GM21529 (cell line): Measurements from ENCODE around the gene STEAP1B.
"Not testable (repeated sequence)": the region's sequence is repeated elsewhere in the genome, so short reads cannot be mapped to it uniquely, and the experiment has no call there.

ENCODE experiments used
- ATAC-seq: cut with Tn5 transposase; IDR thresholded peaks from one replicate; pipeline ENCODE4 v1.9.1; 2021; ENCODE audit not compliant: unreplicated experiment

STEAP1B gene

DNA sequence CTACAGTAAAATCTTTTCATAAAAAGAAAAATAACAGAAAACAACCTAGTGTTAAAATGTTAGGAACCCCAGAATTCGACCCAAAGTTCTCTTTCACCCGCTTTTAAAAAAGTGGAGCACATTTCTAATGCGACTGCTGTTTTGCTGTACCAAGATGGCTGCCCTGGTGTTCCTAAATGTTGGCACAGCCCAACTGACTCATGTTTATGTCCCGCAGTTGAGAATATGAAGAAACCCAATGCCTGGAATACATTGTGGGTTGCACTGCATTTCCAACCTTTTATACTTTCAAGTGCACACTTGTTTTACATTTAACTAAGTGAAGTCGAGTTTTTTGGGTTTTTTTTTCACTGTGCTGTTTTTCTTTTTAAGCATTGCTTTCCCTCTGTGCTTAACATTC is 944 bp downstream of the STEAP1B start:
- no peak for ATAC-seq

DNA sequence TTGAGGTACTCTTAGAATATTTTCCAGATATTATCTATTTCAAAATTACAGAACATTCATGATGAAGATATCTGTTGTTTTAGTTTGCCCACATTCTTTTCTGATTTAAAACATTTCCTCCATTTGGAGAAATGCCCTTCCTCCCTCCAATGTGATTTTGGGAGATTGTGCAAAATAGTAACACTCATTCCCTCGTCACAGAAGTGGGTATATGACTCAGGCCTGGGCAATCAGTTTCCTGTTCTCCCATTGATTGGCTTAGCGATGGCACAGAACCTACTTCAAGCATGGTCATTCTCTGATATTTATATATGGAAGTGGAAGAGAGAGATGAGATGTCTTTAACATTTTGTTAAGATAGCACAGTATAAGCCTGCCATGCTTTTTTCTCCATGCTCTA is 3.1 kb downstream of the STEAP1B start:
- not testable (repeated sequence) for ATAC-seq

DNA sequence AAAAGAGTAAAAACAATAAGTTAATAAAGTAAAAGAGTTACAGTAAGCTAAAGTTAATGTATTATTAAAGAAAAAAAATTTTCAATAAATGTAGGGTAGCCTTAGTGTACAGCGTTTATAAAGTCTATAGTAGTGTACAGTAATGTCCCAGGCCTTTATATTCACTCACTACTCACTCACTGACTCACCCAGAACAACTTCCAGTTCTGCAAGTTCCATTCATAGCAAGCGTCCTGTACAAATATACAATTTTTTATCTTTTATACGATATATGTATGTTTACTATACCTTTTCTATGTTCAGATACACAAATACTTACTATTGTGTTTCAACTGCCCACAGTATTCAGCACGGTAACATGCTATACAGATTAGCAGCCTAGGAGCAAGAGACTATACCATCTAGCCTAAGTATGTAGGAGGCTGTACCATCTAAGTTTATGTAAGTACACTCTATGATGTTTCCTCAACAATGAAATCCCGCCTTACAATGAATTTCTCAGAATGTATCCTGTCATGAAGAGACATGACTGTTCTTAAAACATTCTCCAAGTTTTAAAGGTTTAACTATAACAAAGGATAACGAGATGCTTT is 3.6 kb downstream of the STEAP1B start:
- not testable (repeated sequence) for ATAC-seq

DNA sequence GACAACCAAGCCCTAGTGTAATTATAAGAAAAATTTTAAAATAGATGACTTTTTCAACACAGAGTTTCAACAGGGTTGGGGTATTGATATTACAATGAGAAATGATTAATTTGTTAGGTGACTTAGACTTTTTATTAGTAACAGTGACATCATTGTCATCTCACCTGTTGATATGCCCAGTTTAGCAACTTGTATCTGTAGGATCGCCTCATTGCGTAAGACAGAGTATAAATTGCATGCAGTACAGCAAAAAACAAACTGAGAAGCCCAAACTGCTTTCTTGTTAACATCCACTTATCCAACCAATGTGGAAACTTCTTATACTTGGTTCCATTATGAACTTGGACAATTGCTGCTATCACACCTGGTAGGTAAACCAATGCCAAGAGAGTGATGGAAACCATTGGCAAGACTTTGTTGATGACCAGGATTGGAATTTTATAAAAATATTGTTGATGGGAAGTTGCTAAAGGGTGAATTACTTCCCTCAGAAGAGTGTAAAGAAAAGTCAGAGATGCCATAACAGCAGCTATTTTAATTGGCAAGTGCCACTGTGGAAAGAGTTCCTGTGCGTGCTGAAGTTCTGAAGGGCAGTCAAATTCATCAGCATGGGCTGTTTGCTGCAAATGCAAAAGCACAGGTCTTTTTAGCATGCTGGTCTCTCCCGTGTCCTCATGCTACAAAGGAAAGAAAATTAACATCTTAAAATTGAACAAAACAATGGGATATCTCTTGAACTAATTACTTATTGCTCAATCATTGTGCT is 6.6 kb downstream of the STEAP1B start:
- not testable (repeated sequence) for ATAC-seq

DNA sequence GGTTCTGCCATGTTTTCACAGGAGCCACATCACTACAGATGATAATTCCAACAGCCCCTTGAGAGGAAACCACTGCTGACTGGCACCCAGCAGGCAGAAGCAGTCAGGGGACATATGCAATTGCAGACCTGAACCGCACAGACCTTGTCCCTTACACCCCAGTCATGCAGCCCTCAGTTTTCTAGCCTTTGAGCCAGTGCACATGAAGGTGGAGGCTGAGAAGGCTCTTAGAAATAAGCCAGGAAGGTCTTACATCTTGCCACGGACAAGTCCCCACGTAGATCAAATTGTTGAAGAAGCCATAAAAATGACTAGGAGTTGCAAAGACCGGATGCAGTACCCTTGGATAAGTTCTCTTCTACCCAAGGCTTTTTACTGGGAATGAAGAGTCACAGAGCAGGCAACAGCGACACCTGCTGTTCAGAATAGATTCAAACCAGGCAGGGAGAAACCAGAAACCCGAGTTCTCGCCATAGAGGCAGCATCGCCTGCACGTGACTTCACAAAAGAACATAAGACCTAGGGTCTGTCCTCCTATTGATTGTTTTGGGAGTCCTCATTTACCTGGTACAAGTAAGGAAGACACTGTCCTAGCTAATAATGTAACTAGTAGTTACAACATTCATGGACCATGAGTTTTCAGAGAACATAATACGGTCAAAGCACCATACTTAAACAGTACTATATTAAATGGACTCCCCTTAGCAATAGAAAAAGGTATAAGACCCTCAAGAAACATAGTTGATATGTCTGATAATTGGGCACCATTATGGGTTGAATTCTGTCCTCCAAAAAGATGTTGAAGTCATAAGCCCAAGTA is 11.1 kb downstream of the STEAP1B start:
- peak; percentile 72 for ATAC-seq

DNA sequence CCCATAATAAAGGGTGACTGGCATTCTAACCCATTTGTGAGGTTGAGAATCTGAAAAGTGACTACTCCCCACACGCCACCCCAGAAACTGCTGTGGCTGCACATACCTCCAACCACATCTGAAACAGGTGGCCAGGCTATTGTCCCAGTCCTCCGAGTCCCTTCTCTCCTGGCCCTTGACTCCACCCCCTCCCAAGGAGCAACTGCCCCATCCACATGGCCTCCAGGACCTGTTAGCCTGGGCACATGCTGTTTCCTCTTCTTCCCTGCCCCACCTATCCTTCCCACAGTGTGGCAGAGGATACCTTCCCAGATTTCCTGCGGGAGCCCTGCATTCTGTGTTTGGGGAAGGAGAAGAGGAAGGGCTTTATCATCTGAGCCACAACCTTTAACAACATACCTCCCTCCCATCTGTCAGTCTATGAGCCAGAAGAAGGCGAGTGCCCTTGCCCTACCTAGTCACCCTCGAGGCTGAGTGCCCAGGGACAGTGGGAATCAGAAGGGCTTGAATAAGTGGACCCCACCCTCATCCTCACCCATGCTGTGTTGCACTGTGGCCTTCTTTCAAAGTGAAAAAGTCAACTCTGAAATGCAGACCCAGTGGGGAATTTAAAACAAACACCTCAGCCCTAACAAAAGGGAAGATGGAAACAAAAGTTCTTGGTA is 11.9 kb downstream of the STEAP1B start:
- no peak for ATAC-seq

DNA sequence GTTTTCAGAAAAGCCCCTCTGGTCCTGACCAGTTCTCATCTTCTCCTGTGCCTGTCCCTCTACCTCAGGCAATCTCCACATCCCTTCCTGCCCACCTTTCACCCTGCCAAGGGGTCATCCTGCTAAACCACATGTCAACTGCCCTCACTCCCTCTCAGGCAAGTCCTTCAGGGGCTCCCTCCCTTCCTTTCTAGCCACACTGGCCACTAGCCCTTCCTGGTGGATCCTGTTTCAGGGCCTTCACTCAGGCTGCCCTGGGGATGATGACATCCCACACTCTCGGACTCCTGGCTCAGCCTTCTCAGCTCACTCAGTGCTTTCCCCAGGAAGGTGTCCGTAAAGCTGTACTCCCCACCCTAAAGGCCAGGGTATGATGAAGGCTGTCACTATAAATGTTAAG is 13.4 kb downstream of the STEAP1B start:
- ATAC-seq: no peak

DNA sequence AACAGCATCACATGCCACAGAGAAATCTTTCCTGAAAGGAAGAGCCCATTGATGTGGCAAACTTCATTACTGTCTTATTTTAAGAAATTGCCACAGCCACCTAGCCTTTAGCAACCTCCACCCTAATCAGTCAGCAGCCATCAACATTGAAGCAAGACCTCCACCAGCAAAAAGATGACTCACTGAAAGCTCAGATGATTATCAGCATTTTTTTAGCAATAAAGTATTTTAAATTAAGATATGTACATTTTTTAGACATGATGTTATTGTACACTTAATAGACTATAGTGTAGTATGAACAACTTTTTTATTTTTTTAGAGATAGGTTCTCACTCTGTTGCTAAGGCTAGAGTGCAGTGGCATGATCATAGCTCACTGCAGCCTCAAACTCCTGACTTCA is 14.8 kb downstream of the STEAP1B start:
- no peak for ATAC-seq

DNA sequence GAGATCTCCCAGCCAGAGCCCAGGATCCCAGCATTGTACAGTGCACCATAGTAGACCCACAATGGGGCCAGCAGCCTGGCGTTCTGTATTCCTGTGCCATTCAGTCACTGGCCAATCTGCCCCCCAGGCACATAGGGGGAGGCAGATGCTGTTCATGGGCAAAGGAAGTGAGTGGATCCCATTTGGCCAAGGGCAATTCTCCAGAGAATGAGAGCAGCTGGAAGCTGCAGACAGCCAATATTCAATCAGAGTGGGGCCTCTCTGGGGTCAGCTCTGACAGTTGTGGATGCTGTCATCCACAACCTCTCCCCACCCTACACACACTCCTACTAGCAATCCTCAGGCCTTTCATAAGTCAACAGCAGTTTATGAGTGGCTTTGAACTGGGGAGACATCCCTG is 17.5 kb downstream of the STEAP1B start:
- no peak for ATAC-seq

DNA sequence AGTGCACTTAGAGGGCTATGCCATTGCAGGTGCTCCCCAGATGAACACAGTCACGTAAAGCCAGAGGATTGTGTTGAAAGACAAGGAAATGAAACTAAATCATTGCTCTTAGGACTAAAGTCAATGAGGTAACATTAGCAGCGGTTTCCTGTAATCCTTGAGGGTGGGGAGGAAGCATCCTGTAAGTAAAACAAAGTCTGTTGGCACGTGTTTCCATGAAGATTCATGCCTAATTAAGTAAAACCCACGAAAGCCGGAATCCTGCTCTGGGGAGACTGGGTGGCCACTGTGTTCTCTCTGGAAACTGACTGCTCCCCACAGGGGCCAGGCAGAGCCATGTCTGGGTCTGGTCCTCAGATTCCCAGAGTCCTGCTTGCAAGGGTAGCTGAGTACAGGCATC is 18.3 kb downstream of the STEAP1B start:
- peak; percentile 86 for ATAC-seq

DNA sequence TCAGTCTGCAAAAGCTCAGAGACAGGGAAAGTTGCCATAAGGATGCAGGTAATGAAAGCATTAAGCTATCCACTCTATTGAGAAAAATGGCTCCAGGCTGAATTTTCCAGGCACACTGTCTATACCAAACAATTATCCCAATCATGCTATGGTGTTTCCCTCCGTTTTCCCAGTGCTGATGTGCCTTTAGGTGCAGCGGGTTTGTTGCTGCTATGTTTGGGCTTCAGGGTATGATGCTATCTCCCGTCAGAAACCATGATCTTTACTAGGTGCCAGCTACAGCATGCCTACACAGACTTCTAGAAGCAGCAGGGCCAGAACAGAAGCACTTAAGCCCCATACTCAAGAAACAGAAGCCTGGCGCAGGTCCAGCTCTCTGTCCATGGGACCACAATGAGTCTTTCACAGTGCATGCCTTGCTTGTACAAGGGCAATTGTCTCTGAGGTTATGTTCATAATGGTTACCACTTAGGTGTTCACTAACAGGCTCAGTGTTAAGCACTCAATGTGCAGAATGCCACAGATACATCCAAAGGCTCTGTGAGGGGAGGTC is 19.4 kb downstream of the STEAP1B start:
- no peak for ATAC-seq

DNA sequence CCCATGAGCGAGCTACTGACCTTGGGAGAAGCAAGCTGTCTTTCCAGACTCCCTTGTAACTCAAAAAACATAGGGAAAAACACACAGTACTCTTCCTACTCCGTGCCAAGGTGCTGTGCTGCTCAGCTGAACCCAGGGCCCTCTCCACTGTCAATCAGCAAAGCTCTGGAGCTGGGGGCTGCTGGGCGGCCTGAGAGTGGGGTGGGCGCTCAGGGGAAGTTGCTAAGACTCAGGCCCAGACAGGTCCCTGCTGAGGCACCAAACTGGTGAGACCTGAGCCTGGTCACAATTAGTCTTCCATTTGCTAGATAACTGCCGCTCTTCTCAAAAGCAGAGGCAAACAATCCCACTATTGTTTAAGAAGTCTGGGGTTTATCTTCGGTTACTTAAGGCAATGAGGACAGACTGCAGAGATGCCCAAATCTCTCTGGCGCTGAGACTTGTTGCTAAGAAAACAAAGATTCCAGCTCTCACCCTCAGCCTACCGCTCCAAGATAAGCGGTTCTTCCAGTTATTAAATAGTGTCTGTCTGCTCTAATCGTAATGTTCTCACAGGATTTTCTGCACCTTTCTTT is 22.0 kb downstream of the STEAP1B start:
- no peak for ATAC-seq

DNA sequence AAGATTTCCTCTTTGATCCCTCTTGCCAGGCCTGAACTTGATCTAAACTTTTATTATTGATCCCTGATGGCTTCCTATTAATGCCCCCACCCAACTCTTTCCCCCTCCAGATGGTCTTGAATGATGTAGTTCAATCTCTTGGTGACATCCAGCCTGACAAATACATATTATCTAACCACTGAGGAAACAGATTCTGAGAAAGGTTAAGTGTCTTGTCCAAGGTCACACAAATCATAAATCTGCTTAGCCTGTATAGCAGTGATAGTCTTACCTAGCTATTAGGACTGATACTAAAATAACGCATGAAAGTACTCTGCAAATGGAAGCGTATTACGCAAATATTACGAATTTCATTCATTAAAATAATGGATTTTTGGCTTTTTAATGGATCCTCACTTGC is 22.7 kb downstream of the STEAP1B start:
- no peak for ATAC-seq

DNA sequence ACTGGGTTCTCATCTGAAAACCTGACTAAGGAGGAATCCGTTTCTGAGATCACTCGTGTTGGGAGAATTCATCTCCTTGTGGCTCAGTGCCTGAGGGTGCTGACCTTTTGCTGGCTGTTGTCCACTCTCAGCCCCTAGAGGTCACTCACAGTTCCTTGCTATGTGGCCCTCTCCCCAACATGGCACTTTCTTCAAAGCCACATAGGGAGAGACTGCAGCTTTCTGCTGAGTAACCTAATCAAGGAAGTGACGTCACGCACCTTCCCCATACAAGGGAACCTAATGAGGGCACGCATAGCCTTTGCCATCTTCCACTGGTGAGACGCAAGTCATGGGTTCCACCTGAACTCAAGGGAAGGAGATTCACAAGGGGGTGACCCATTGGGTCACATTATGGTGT is 23.2 kb downstream of the STEAP1B start:
- no peak for ATAC-seq

DNA sequence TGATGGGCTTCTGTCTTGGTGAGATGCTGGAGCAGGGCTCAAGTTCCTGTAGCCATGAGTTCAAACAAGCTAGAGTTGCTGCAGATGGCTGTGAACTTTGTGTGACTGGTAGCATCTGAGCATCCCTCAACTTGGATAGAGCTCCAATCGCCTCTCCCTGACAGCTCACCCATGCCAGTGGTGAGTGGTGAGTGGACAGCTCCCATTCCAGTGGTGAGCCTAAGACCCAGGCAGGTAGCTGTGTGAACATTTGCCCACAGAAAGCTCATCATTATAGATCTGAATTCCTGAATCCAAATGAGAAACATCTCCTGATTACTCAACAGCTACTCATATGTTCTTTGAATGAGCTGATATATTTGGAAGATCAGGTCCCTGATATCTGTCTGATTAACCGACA is 25.3 kb downstream of the STEAP1B start:
- ATAC-seq: no peak

DNA sequence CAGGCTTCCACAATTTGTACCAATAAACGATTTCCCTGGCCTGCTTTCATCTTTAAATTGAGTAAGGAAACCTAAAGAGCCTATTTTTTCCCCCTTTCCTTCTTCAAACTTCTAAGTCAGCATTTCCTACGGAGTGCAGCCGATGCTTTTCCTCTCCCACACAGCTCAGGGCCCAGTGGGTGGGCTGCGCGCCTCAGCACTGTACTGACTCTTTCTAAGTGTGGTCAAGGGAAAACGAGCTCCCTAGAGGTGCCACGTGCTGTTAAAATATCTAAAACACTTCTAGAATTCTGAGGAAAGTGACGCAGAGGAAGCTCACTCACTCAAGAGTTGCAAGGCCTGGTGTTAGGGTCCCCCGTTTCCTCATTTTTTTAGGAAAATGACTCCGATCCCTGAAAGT is 29.0 kb downstream of the STEAP1B start:
- no peak for ATAC-seq

DNA sequence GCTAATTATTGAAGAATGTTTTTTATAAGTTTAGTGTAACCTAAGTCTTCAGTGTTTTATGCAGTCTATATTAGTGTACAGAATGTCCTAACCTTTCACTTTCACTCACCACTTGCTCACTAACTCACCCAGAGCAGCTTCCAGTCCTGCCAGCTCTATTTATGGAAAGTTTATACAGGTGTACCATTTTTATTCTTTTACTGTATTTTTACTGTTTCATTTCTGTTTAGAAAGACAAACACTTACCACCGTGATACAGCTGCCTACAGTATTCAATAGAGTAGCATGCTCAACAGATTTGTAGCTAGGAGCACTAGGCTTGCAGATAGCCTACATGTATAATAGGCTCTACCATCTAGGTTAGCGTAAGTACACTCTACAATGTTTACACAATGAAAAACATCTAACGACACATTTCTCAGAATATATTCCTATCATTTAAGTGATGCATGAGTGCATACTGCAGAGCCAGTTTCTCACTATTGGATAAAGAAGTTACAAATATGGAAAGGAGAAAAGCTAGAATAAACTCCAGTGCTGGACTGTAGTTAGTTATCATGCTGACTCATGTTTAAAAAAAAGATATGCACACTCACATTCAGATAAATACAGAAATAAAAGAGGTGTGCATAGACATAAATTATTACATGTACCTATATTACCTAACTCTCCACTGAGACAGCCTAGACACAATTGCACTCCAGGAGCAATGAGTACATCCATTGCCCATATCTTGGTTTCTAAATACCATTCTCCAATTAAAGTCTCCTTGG is 30.4 kb downstream of the STEAP1B start:
- peak; percentile 67 for ATAC-seq

DNA sequence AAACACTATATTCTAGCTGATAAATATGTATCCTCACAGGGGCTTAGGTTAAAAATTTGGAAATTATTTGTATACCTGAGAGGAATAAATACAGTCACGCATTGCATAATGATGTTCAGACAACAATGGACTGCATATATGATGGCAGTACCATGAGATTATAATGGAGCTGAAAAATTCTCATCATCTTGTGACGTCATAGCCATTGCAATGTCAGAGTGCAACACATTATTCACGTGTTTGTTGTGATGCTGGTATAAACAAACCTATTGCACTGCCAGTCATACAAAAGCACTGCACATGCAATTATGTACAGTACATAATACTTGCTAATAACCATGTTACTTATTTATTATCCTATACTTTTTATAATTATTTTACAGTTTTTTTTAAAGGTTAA is 31.4 kb downstream of the STEAP1B start:
- no peak for ATAC-seq

DNA sequence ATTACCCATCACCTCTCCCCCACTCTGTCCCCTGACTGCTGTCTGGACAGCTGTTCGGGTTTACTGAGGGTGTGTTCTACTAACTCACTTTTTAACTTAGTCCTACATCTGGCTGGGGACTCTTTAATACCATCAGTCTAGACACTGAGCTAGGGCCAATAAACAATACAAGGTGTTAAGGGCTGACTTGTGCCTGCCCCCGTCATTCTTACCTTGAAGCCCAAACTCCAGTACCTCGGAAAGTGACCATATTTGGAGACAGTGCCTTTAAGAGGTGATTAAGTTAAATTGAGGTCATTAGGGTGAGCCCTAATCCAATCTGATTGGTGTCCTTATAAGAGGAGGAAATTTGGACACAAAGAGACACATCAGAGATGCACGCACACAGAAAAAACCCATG is 35.7 kb downstream of the STEAP1B start:
- no peak for ATAC-seq

DNA sequence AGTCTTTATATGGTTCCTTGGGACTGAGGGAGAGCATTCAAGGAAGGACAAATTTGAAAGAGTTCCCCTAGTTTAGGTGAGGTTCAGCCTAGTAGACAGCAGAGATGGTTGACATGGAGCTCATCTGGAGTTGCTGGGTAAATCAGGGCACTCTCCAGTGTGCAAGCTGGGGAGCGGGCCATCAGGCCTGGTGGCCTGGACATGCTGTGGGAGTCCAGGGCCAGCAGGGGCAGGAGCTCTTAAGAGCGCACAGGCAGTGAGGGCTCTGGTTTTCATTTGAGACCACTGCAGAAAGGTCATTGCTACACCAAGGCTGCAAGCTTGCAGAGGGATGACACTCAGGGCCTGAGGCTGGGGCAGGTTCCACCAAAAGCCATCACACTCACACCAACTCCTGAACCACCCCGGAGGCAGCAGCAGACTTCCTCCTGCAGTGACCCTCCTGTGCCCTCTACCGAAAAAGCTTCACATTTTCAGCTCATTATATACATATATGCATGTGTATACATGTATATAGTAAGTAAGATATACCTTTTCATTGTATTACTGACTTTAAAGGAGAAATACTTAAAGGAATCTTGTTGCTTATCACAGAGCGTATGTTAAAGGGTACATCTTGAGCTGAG is 39.5 kb downstream of the STEAP1B start:
- ATAC-seq: no peak
